Psoas muscle (tissue), 8 donors: ENCODE data around the gene GNG7. TPM values are rescaled to one million over a fixed set of nuclear protein-coding genes. Genes with fewer than 3 reads are reported as not detected.
A peak's percentile ranks its signal among the peaks of the same experiment; 100 is the strongest.

ENCODE experiments used
- ATAC-seq, 4 donors: fragments of 200-7000 bp; cut with Tn5 transposase; one replicate each; pipeline ENCODE4 v1.9.1; 2020; ENCODE audit warnings: moderate library complexity in 3 of 4, mild to moderate bottlenecking in 2 of 4
- DNase-seq, 2 donors: peaks; one replicate each; pipeline ENCODE4 v3.0.0-alpha.2; 2020
- H3K27ac ChIP-seq: fragments of 200-600 bp; one replicate; pipeline ENCODE4 v1.8.0; 2022
- H3K27me3 ChIP-seq, 3 donors: fragments of 200-600 bp in 1 of 3; one replicate each; pipeline versions ENCODE4 v1.6.1 to v1.8.0; 2013 to 2022; ENCODE audit warnings: low read length in 2 of 3, mild to moderate bottlenecking in 2 of 3, moderate library complexity in 1 of 3; ENCODE audit not compliant: insufficient read depth in 3 of 3
- H3K36me3 ChIP-seq, 2 donors: fragments of 200-600 bp in 1 of 2; one replicate each; pipeline versions ENCODE4 v1.6.1 to v1.8.0; 2013 to 2022; ENCODE audit warnings: low read depth in 1 of 2, mild to moderate bottlenecking in 1 of 2, moderate library complexity in 1 of 2; ENCODE audit not compliant: insufficient read depth in 1 of 2
- H3K4me1 ChIP-seq: fragments of 200-600 bp; one replicate; pipeline ENCODE4 v1.8.0; 2022
- H3K4me3 ChIP-seq: fragments of 200-600 bp; one replicate; pipeline ENCODE4 v1.8.0; 2022; ENCODE audit warnings: mild to moderate bottlenecking
- H3K9me3 ChIP-seq: fragments of 200-600 bp; one replicate; pipeline ENCODE4 v1.8.0; 2022
- CTCF ChIP-seq: fragments of 200-600 bp; IDR thresholded peaks from one replicate; pipeline ENCODE4 v1.8.0; 2022; ENCODE audit warnings: antibody characterized with exemption
- WGBS, 3 donors: extraction: QIAGEN DNeasy Blood & Tissue Kit; methylation state at CpG; one replicate each; pipeline versions ENCODE4 v1.1.6 to v1.1.7; 2013; 5-methylcytosine and 5-hydroxymethylcytosine counted together
- intact Hi-C, 2 donors: fragments of 100-400 bp; cut with DNase I; formaldehyde crosslinking; loops; one replicate each; pipeline versions ENCODE4 v1.11.0 to v1.14.2; 2022
- polyA plus RNA-seq, 3 donors: library from polyadenylated mRNA; stranded (reverse); fragments of 200-250 nt; gene quantifications; one replicate each; pipeline ENCODE4 v1.2.3, GENCODE V29; 2013
- total RNA-seq, 4 donors: library from RNA; stranded (reverse); fragmentation: NEBNext Ultra II Directional in 2 of 4; extraction: Animal tissue kit (Norgen Biotek cat#: 25700) in 2 of 4; gene quantifications; one replicate each; pipeline versions ENCODE4 v1.2.1 to v1.2.4, GENCODE V29; 2021 to 2023
- donor health status: healthy with polysubstance abuse.
- donor health status: DM: no; HTN: no; CAD: no; lungs with moderate emphysema.
- donor health status: Bipolar disorder and iron deficiency.
- donor health status: healthy.
- donor health status: DM: yes; HTN: yes; CAD: no.
- donor health status: DM: no; HTN: no; CAD: no.
- donor health status: DM: no; HTN: no; CAD: no.
- donor health status: DM: yes; HTN: yes; CAD: no.

GNG7 gene
- total and polyA plus RNA-seq, 7 donors: 0.48 to 5.4 (median 1.2) TPM

DNA sequence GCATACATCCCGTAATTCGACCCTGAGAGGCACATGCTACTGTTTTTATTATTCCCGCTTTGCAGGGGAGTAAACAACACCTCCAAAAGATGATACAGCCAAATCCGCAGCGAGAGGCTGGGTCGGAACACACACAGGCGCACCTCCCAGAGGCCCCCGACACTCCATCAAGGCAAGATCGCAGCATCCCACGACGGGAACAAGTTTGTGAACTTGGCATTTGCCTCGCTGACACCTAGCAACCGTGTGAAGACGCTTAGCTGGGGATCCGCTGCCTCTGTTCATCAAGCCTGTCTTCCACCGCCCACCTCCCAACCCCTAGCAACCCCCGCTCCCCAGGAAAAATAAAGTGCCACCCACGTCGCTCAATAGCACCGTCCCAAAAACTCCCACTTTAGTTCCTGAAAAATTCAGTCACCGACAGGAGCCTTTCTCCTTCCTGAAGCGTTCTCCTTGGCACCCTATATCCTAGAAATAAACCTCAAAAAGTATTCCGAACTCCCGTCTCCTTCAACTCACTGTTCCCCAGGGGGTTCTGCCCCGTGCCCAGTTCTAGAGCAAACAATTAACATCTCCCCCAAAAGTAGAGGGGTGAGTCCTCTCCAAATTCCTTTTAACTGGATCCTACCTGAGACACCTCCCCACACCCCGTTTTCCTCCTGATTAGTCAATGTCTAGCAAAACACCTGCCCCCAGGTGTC lies 1.7 kb downstream of the GNG7 start:
- H3K4me1 ChIP-seq: no peaks in the 10 kb centered on the region
- DNase-seq (no peak), ATAC-seq (no peak)
- intact Hi-C loops: no loop called here
- peaks cover 0 to 2% (median 0%) of the 10 kb centered on the region in 3 donors for H3K27me3 ChIP-seq
- no peaks in the 10 kb centered on the region for H3K9me3 ChIP-seq
- TF ChIP-seq CTCF: no peak
- H3K27ac ChIP-seq: no peak overlapping the region
- H3K4me3 ChIP-seq: no peak overlapping the region
- 32 to 41% (median 40%) methylated on average over 26 of the region's 26 CpGs for WGBS, 3 donors
- H3K36me3 ChIP-seq: no peaks in the 10 kb centered on the region

DNA sequence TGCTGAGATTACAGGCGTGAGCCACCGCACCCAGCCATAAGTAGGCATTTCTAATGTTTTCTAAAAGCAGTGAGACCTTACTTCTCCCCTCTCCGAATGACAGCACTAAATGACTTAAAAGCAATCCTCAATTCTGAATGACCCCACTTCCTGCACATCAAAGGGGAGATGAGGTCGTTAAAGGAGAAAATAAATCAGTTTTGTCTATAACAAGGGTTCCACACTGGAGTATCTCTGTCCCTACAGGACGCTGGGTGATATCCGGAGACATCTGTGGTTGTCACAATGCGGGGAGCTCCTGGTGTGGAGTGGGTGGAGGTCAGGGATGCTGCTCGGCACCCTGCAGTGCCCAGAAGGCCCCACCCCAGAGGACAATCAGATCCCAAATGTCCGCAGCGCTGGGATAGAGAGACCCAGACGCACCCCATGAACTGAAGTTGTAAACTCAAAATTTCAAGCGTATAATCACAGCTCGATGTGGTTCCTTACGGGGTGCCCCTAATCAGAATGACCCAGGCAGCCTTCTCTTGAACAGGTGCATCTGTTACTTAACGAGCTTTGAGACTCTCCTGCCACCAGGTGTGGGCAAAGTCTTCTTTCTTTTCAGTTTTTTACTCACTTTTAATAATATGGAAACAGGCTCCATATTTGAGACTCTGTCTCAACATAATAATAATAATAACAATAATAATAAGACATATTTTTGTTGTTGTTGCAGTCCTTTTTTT lies 2.9 kb downstream of the GNG7 start:
- intact Hi-C loops: no loop called here
- Histone ChIP-seq H3K9me3 (no peaks in the 10 kb centered on the region), H3K4me1 (no peaks in the 10 kb centered on the region), H3K36me3 (no peaks in the 10 kb centered on the region), H3K27me3 (peaks cover 0 to 4% (median 0%) of the 10 kb centered on the region in 3 donors), H3K4me3 (no peak overlapping the region), H3K27ac (no peak overlapping the region)
- WGBS, 3 donors: 63 to 67% (median 66%) methylated on average over 15 of the region's 15 CpGs
- no peak for TF ChIP-seq CTCF
- no peak for DNase-seq
- ATAC-seq: no peak

DNA sequence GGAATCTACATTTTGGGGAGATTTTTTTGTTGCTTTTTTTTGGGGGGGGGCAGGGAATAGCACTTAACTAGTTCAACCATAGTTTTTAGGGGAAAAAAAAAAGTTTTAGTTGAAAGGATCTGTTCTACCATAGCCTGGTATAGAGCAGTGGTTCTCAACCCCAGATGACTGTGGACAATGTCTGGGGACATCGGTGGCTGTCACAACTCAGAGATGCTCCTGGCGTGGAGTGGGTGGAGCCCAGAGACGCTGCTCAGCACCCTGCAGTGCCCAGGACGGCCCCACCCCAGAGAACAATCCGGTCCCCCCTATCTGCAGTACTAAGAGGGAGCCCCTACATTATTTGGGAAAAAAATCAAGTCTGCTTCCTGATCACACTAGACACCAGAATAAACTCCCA lies 8.3 kb downstream of the GNG7 start:
- no peak overlapping the region for H3K27ac ChIP-seq
- TF ChIP-seq CTCF: no peak
- no peak for ATAC-seq

GRCh38 chr19:2693492-2694160 lies 8.9 kb downstream of the GNG7 start:
- H3K9me3 ChIP-seq: no peaks in the 10 kb centered on the region
- peaks cover 0 to 2% (median 0%) of the 10 kb centered on the region in 3 donors for H3K27me3 ChIP-seq
- H3K27ac ChIP-seq: no peak overlapping the region
- no peaks in the 10 kb centered on the region for H3K36me3 ChIP-seq
- TF ChIP-seq CTCF: no peak
- H3K4me3 ChIP-seq: no peak overlapping the region
- intact Hi-C loops: no loop called here
- DNase-seq: no peak
- 48 to 61% (median 52%) methylated on average over 12 of the region's 12 CpGs for WGBS, 3 donors
- H3K4me1 ChIP-seq: no peaks in the 10 kb centered on the region
- ATAC-seq: peak in 1 of 4 donors; percentile 60

More for the DNA sequence above, 8.3 kb downstream of the GNG7 start:
- 78 to 85% (median 84%) methylated on average over 5 of the region's 5 CpGs for WGBS, 3 donors
- no peak overlapping the region for H3K4me3 ChIP-seq
- H3K27me3 ChIP-seq: peaks cover 0 to 2% (median 0%) of the 10 kb centered on the region in 3 donors
- intact Hi-C loops: no loop called here
- H3K9me3 ChIP-seq: no peaks in the 10 kb centered on the region
- no peaks in the 10 kb centered on the region for H3K4me1 ChIP-seq
- no peaks in the 10 kb centered on the region for H3K36me3 ChIP-seq
- no peak for DNase-seq
